Measurements from ENCODE around the gene OSGIN1. TPM values are rescaled to one million over a fixed set of nuclear protein-coding genes. Genes with fewer than 3 reads are reported as not detected.

OSGIN1 gene
- total RNA-seq, 1 donor from 2014 or later, result 3.7 TPM

DNA sequence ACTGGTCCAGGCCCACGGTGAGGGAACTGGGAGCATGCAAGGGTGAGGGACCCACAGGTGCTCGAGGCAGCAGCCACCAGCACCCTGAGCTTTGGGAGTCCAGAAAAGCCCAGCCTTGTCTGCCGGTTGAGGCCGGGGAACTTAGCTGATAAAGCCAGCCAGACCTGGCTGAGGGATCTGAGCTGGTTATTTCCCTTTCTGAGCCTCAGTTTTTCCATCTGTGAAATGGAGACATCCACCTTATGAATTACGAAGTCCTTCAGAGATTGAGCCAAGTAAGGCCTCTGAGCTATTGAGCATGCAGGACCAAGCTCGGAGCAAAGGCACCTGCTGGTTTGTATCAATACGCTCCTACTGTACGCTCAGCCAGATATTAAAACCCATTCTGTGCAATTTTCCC, 28.8 kb downstream of the OSGIN1 start:
- DNase-seq (ENCODE audit: low read depth), result no peak
- TF ChIP-seq CTCF (conservative IDR thresholded peaks at IDR 0.05; ENCODE audit: low read depth, low read length), result no peak
- no peak overlapping the region for H3K4me3 ChIP-seq (ENCODE audit: low read depth, low read length)

DNA sequence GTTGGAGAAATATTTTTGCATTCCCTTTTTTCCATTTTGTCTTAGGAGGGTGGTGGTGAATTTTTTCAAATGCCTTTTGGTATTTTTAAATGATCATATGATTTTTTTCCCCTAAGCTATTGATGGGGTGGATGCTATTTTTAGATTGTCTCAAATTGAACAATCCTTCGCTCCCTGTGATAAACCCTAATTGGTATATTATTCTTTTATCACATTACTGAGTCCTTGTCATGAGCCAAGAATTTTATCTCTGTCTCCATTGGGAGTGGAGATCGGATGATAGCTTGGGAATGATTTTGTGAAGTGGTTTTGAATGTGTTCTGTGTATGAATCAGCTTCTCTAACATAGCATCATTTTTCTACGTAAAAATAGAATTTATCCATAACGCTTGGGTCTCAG, 30.5 kb downstream of the OSGIN1 start:
- DNase-seq (ENCODE audit: low read depth), result no peak
- no peak overlapping the region for H3K4me3 ChIP-seq (ENCODE audit: low read depth, low read length)
- no peak for TF ChIP-seq CTCF (conservative IDR thresholded peaks at IDR 0.05; ENCODE audit: low read depth, low read length)

GRCh38 chr16:83989300-83989699, 36.3 kb downstream of the OSGIN1 start:
- H3K4me3 ChIP-seq (ENCODE audit: low read depth, low read length), result no peak overlapping the region
- no peak for DNase-seq (ENCODE audit: low read depth)
- no peak for TF ChIP-seq CTCF (conservative IDR thresholded peaks at IDR 0.05; ENCODE audit: low read depth, low read length)

DNA sequence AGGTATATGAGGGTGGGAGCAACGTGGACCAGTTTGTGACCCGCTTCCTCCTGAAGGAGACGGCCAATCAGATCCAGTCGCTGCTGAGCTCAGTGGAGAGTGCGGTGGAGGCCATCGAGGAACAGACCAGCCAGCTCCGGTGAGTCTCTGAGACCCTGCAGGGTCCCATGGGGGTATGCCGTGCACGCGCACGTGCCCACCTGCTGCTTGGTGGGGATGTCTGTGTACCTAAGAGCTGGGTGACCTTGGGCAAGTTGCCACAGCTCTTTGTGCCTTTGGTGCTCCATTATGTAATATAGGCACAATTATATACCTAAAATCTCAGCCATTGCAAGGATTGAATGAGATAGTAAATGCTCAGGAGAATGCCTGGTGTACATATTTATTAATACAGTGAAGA, 37.5 kb downstream of the OSGIN1 start:
- H3K4me3 ChIP-seq (ENCODE audit: low read depth, low read length), result no peak overlapping the region
- no peak for TF ChIP-seq CTCF (conservative IDR thresholded peaks at IDR 0.05; ENCODE audit: low read depth, low read length)
- no peak for DNase-seq (ENCODE audit: low read depth)

- peak overlapping the region; percentile 17 for H3K4me3 ChIP-seq (ENCODE audit: low read depth, low read length)
- TF ChIP-seq CTCF (conservative IDR thresholded peaks at IDR 0.05; ENCODE audit: low read depth, low read length), result no peak
- peak; percentile 81 for DNase-seq (ENCODE audit: low read depth)
Observed at GRCh38 chr16:83992624-83993023, 39.6 kb downstream of the OSGIN1 start.

DNA sequence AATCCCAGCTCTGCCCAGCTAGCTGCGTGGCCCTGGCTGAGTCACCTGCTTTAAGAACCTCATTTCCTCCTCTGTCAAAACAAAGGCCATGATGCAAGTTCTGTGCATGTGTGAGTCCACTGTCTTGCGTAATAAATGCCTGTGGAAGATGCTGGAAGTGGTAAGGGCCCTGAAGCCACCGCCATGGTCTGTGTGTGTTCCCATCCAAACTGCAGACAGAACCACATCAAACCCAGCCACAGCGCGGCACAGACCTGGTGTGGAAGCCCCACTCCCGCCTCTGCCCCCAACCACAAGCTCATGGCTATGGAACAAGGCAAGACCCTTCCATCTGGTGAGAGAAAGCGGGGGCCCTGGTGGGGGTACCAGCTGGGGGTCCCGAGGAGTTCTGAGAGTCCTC, 41.0 kb downstream of the OSGIN1 start:
- TF ChIP-seq CTCF (conservative IDR thresholded peaks at IDR 0.05; ENCODE audit: low read depth, low read length), result no peak
- DNase-seq (ENCODE audit: low read depth), result peak; percentile 79

GRCh38 chr16:83994703-83995102, 41.7 kb downstream of the OSGIN1 start:
- H3K4me3 ChIP-seq (ENCODE audit: low read depth, low read length), result no peak overlapping the region
- TF ChIP-seq CTCF (conservative IDR thresholded peaks at IDR 0.05; ENCODE audit: low read depth, low read length), result no peak

More for the DNA sequence above, 41.0 kb downstream of the OSGIN1 start:
- H3K4me3 ChIP-seq (ENCODE audit: low read depth, low read length), result no peak overlapping the region

More at GRCh38 chr16:83994703-83995102, 41.7 kb downstream of the OSGIN1 start:
- no peak for DNase-seq (ENCODE audit: low read depth)
